GM19372 (cell line): ENCODE data around the gene SLC12A7.

Source experiments
- ATAC-seq: cut with Tn5 transposase; IDR thresholded peaks from one replicate; pipeline ENCODE4 v1.9.1; 2021; ENCODE audit warnings: mild to moderate bottlenecking, low read depth, moderate library complexity; ENCODE audit not compliant: unreplicated experiment

SLC12A7 gene

GRCh38 chr5:1142886-1143669 lies 31.2 kb upstream of the SLC12A7 start:
- no peak for ATAC-seq

GRCh38 chr5:1141834-1142233 lies 30.0 kb upstream of the SLC12A7 start:
- ATAC-seq, result no peak

- no peak for ATAC-seq
Observed at GRCh38 chr5:1140818-1141189, 28.9 kb upstream of the SLC12A7 start.

GRCh38 chr5:1140171-1140817 lies 28.4 kb upstream of the SLC12A7 start:
- ATAC-seq, result no peak

GRCh38 chr5:1139331-1140170 lies 27.7 kb upstream of the SLC12A7 start:
- no peak for ATAC-seq

- no peak for ATAC-seq
Observed at GRCh38 chr5:1138445-1139245, 26.8 kb upstream of the SLC12A7 start.

- no peak for ATAC-seq
Observed at GRCh38 chr5:1137567-1138444, 25.9 kb upstream of the SLC12A7 start.

- no peak for ATAC-seq
Observed at GRCh38 chr5:1136814-1137213, 25.0 kb upstream of the SLC12A7 start.

GRCh38 chr5:1135696-1136525 lies 24.0 kb upstream of the SLC12A7 start:
- ATAC-seq, result no peak

- ATAC-seq, result no peak
Observed at GRCh38 chr5:1134478-1134877, 22.6 kb upstream of the SLC12A7 start.

- ATAC-seq, result no peak
Observed at GRCh38 chr5:1133510-1134201, 21.8 kb upstream of the SLC12A7 start.

GRCh38 chr5:1133108-1133507 lies 21.2 kb upstream of the SLC12A7 start:
- ATAC-seq, result no peak

- ATAC-seq, result no peak
Observed at GRCh38 chr5:1132570-1132969, 20.7 kb upstream of the SLC12A7 start.

GRCh38 chr5:1131726-1132125 lies 19.9 kb upstream of the SLC12A7 start:
- ATAC-seq, result no peak

- ATAC-seq, result no peak
Observed at GRCh38 chr5:1131191-1131621, 19.3 kb upstream of the SLC12A7 start.

- no peak for ATAC-seq
Observed at GRCh38 chr5:1130218-1130946, 18.5 kb upstream of the SLC12A7 start.

- ATAC-seq, result no peak
Observed at GRCh38 chr5:1129711-1130055, 17.8 kb upstream of the SLC12A7 start.
